IPS-20b (cell line): ENCODE data around the gene SLC66A1.
"Not testable (repeated sequence)": the region's sequence is repeated elsewhere in the genome, so short reads cannot be mapped to it uniquely, and the experiment has no call there.

Experiments used
- H3K27ac ChIP-seq: one replicate; pipeline ENCODE4 v1.5.1; 2013; ENCODE audit warnings: low read length
- H3K27me3 ChIP-seq: 2 replicates; pipeline ENCODE4 v1.6.1; 2013; ENCODE audit warnings: mild to moderate bottlenecking, low read length, inconsistent platforms; ENCODE audit not compliant: insufficient read depth
- H3K36me3 ChIP-seq: 2 replicates; pipeline ENCODE4 v1.6.1; 2013; ENCODE audit warnings: low read depth, mild to moderate bottlenecking, inconsistent platforms, low read length, moderate library complexity; ENCODE audit not compliant: insufficient read depth
- H3K4me1 ChIP-seq: 2 replicates; pipeline ENCODE4 v1.6.1; 2013; ENCODE audit warnings: mild to moderate bottlenecking, control low read depth, inconsistent platforms, low read length, moderate library complexity; ENCODE audit not compliant: insufficient read depth
- H3K4me3 ChIP-seq: 2 replicates; pipeline ENCODE4 v1.5.1; 2013; ENCODE audit warnings: mild to moderate bottlenecking, low read length, inconsistent platforms
- H3K9ac ChIP-seq: 2 replicates; pipeline ENCODE4 v1.6.1; 2013; ENCODE audit warnings: low read depth, mild to moderate bottlenecking, inconsistent platforms, low read length, moderate library complexity
- H3K9me3 ChIP-seq: 2 replicates; pipeline ENCODE4 v1.6.1; 2013; ENCODE audit warnings: mild to moderate bottlenecking, low read depth, low read length, inconsistent platforms; ENCODE audit not compliant: insufficient read depth

The SLC66A1 gene

GRCh38 chr1:19284881-19285280 is 27.2 kb upstream of the SLC66A1 start:
- Histone ChIP-seq H3K36me3 (no peaks in the 10 kb centered on the region), H3K27ac (no peak overlapping the region), H3K9me3 (no peaks in the 10 kb centered on the region), H3K4me3 (no peak overlapping the region), H3K27me3 (peaks cover 25% of the 10 kb centered on the region), H3K4me1 (no peaks in the 10 kb centered on the region; the same call in 1 of the 2 replicates), H3K9ac (no peak overlapping the region)

- not testable (repeated sequence) for H3K4me3 ChIP-seq, H3K4me1 ChIP-seq, H3K36me3 ChIP-seq, H3K9me3 ChIP-seq, H3K9ac ChIP-seq, H3K27ac ChIP-seq
- H3K27me3 ChIP-seq, result peaks cover 30% of the 10 kb centered on the region
These were observed 26.8 kb upstream of the SLC66A1 start for GRCh38 chr1:19285366-19285765.

GRCh38 chr1:19285807-19286206 is 26.3 kb upstream of the SLC66A1 start:
- not testable (repeated sequence) for H3K27ac ChIP-seq, H3K36me3 ChIP-seq, H3K4me1 ChIP-seq, H3K9me3 ChIP-seq, H3K4me3 ChIP-seq, H3K9ac ChIP-seq
- H3K27me3 ChIP-seq, result peaks cover 31% of the 10 kb centered on the region

- H3K27ac ChIP-seq, result no peak overlapping the region
- peaks cover 2% of the 10 kb centered on the region; the same call in 1 of the 2 replicates for H3K9me3 ChIP-seq
- H3K4me3 ChIP-seq, result no peak overlapping the region
- no peaks in the 10 kb centered on the region for H3K36me3 ChIP-seq
- peaks cover 31% of the 10 kb centered on the region for H3K27me3 ChIP-seq
- H3K9ac ChIP-seq, result no peak overlapping the region
- H3K4me1 ChIP-seq, result no peaks in the 10 kb centered on the region; the same call in 1 of the 2 replicates
These were observed 24.5 kb upstream of the SLC66A1 start for GRCh38 chr1:19287436-19288185.

- H3K9ac ChIP-seq, H3K27ac ChIP-seq, H3K9me3 ChIP-seq, H3K4me1 ChIP-seq, H3K36me3 ChIP-seq: not testable (repeated sequence)
- Histone ChIP-seq H3K27me3 (peaks cover 31% of the 10 kb centered on the region), H3K4me3 (peak within 1 kb of the TSS; percentile 65)
These were observed 23.5 kb upstream of the SLC66A1 start, which contains the start of gene AKR7A3 for GRCh38 chr1:19288324-19289241. Gene AKR7A3 (minus strand): TSS chr1:19288770. CDS start chr1:19288709, 61 bp downstream.

- Histone ChIP-seq H3K27ac (no peak overlapping the region), H3K9ac (no peak overlapping the region; the same call in 1 of the 2 replicates), H3K9me3 (peaks cover 8% of the 10 kb centered on the region; the same call in 1 of the 2 replicates), H3K4me1 (no peaks in the 10 kb centered on the region; the same call in 1 of the 2 replicates), H3K27me3 (peaks cover 31% of the 10 kb centered on the region), H3K4me3 (peak overlapping the region; percentile 65), H3K36me3 (no peaks in the 10 kb centered on the region)
These were observed 22.9 kb upstream of the SLC66A1 start for GRCh38 chr1:19289244-19289643.

- Histone ChIP-seq H3K36me3 (no peaks in the 10 kb centered on the region), H3K27me3 (peaks cover 8% of the 10 kb centered on the region), H3K4me1 (no peaks in the 10 kb centered on the region), H3K9ac (no peak overlapping the region), H3K27ac (no peak overlapping the region), H3K4me3 (no peak overlapping the region), H3K9me3 (peaks cover 25% of the 10 kb centered on the region)
These were observed 17.5 kb upstream of the SLC66A1 start for GRCh38 chr1:19294638-19295037.

GRCh38 chr1:19300211-19300610 is 11.9 kb upstream of the SLC66A1 start:
- Histone ChIP-seq H3K9ac (no peak overlapping the region), H3K4me3 (no peak overlapping the region), H3K27me3 (no peaks in the 10 kb centered on the region), H3K4me1 (no peaks in the 10 kb centered on the region), H3K9me3 (peaks cover 8% of the 10 kb centered on the region), H3K27ac (no peak overlapping the region), H3K36me3 (peaks cover 32% of the 10 kb centered on the region)

- H3K9me3 ChIP-seq, H3K27ac ChIP-seq, H3K4me1 ChIP-seq, H3K9ac ChIP-seq, H3K27me3 ChIP-seq, H3K4me3 ChIP-seq: not testable (repeated sequence)
- peaks cover 62% of the 10 kb centered on the region for H3K36me3 ChIP-seq
These were observed 8.0 kb upstream of the SLC66A1 start for GRCh38 chr1:19304081-19304480.

GRCh38 chr1:19305880-19306279 is 6.2 kb upstream of the SLC66A1 start:
- H3K27me3 ChIP-seq, result peaks cover 4% of the 10 kb centered on the region
- H3K4me3 ChIP-seq, result no peak overlapping the region
- H3K4me1 ChIP-seq, result no peaks in the 10 kb centered on the region
- no peak overlapping the region for H3K27ac ChIP-seq
- H3K9me3 ChIP-seq, result no peaks in the 10 kb centered on the region
- H3K36me3 ChIP-seq, result peaks cover 62% of the 10 kb centered on the region
- H3K9ac ChIP-seq, result no peak overlapping the region

GRCh38 chr1:19306941-19307340 is 5.2 kb upstream of the SLC66A1 start:
- H3K9ac ChIP-seq, result no peak overlapping the region
- no peak overlapping the region for H3K27ac ChIP-seq
- peaks cover 11% of the 10 kb centered on the region for H3K27me3 ChIP-seq
- no peak overlapping the region for H3K4me3 ChIP-seq
- H3K9me3 ChIP-seq, result no peaks in the 10 kb centered on the region
- H3K36me3 ChIP-seq, result peaks cover 60% of the 10 kb centered on the region
- H3K4me1 ChIP-seq, result no peaks in the 10 kb centered on the region
